ENCODE measurements around the gene HYOU1.
A peak's percentile ranks its signal among the peaks of the same experiment; 100 is the strongest.
"Not testable (repeated sequence)": the region's sequence is repeated elsewhere in the genome, so short reads cannot be mapped to it uniquely, and the experiment has no call there.

HYOU1 gene

DNA sequence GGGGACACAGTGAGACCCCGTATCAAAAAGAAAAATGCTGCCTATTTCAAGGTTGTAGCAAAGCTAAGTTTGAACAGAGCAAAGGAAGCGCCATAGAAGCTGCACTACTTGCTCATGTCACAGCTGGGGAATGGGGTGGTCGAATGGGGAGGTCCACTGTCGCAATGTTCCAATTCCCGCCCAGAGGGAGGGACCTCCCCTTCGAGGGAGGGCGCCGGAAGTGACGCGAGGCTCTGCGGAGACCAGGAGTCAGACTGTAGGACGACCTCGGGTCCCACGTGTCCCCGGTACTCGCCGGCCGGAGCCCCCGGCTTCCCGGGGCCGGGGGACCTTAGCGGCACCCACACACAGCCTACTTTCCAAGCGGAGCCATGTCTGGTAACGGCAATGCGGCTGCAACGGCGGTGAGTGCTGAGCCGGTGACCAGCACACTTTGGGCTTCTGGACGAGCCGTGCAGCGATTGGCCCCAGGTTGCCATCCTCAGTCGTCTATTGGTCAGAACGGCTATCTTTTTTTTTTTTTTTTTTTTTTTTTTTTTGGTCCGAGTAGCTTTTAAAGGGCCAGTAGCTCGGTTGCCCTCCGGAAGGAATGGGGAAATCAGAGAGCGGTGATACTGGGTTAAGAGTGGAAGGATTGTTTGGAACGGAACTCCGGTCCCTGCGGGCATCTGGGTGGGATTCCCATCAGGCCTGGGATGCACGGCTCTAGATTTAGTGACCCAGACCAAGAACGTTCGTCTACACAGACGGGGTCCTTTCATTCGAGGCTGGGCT lies 27.8 kb upstream of the HYOU1 start, which contains the start of gene HMBS:
TSS of gene HMBS (plus strand) at position 219 of the 774 bp plus-strand sequence. CDS start at position 372, 153 bp downstream.
- DNase-seq: peak; percentile 96

- peak; percentile 70 for DNase-seq
Observed at GRCh38 chr11:119081682-119082260, 24.8 kb upstream of the HYOU1 start.

GRCh38 chr11:119078675-119079420 lies 21.8 kb upstream of the HYOU1 start:
- no peak for DNase-seq

DNA sequence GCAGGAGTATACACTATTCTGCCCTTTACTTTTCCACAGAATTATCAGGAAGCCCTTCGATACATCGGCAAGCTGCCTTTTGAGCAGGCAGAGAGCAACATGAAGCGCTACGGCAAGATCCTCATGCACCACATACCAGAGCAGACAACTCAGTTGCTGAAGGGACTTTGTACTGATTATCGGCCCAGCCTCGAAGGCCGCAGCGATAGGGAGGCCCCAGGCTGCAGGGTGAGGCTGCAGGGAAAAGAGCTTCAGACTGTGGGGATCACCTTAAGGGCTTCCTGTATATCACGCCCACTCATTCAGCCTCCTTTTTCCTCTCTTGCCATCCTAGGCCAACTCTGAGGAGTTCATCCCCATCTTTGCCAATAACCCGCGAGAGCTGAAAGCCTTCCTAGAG lies 20.8 kb upstream of the HYOU1 start:
- no peak for DNase-seq

- peak; percentile 97 for DNase-seq
Observed at GRCh38 chr11:119067371-119068222, 10.6 kb upstream of the HYOU1 start, which contains the start of gene VPS11. Gene VPS11 (plus strand): TSS chr11:119067818. CDS start chr11:119067824, 6 bp downstream.

GRCh38 chr11:119065369-119065768 lies 8.4 kb upstream of the HYOU1 start:
- peak; percentile 61 for DNase-seq

- no peak for DNase-seq
Observed at GRCh38 chr11:119062779-119063178, 5.8 kb upstream of the HYOU1 start.

- DNase-seq: no peak
Observed at GRCh38 chr11:119061256-119061655, 4.3 kb upstream of the HYOU1 start.

DNA sequence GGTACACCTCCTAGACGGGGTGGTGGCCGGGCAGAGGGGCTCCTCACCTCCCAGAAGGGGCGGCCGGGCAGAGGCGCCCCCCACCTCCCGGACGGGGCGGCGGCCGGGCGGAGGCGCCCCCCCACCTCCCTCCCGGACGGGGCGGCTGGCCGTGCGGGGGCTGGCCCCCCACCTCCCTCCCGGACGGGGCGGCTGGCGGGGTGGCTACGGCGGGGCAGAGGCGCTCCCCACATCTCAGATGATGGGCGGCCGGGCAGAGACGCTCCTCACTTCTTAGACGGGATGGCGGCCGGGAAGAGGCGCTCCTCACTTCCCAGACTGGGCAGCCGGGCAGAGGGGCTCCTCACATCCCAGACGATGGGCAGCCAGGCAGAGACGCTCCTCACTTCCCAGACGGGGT lies 2.1 kb upstream of the HYOU1 start:
- DNase-seq: not testable (repeated sequence)

DNA sequence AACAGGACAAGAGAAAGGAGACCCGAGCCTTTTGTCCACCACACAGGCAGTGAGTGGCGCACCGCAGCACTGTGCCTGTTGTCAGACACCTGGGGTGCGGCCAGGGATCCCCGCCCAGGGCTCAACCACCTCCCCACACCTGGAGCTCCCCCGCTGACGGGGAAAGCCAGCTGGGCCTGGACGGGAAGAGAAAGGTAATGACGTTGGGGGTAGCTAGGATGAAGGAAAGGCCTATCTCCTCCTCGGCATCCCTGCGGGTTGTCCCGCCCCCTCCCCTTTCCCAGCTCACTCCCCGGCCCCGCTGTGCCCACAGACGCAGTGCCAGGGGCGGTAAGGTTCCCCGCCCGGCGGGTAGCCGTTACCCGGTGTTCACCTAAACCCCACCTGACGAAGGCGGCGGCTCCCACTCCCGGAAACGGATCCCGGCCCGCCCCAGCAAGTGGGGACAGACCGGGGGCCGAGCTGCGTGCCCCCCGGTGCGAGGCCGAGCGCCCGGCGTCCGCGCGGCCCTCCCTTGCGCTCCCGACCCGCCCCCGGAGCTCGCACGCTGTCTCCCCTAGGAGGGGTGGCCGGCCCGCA lies 495 bp downstream of the HYOU1 start:
- peak; percentile 11 for DNase-seq

GRCh38 chr11:119055901-119056300 lies 1.1 kb downstream of the HYOU1 start:
- peak; percentile 30 for DNase-seq

- no peak for DNase-seq
Observed at GRCh38 chr11:119054418-119054817, 2.6 kb downstream of the HYOU1 start.

DNA sequence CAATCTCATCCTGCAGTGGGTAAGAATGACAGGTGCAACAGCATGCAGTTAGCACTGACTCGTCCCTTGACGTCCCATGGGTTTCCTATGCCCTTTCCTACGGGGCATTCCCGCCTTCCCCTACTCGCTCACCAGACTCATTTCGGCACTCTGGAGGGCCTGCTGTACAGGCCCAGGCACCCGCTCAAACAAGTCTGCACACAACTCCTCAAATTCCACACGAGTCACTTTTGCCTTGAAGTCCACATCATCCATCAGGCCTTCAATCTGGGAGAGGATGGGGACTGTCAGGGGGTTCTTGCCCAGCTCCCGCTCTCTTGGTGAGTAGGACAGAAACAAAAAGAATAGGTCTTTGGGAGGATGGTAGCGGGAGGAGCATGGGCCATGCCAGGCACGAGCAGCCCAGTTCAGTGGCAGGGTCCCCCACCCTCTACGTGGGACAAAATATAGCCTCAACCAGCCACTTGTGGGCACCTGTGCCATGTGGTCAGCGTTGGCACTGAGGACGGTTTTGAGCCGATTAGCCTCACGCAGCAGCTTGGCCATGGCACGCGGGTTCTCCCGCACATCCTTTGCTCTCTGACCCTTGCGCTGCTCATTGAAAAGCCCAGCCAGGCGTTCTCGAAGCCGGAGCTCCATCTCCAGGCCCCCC lies 4.7 kb downstream of the HYOU1 start:
- DNase-seq: no peak

DNA sequence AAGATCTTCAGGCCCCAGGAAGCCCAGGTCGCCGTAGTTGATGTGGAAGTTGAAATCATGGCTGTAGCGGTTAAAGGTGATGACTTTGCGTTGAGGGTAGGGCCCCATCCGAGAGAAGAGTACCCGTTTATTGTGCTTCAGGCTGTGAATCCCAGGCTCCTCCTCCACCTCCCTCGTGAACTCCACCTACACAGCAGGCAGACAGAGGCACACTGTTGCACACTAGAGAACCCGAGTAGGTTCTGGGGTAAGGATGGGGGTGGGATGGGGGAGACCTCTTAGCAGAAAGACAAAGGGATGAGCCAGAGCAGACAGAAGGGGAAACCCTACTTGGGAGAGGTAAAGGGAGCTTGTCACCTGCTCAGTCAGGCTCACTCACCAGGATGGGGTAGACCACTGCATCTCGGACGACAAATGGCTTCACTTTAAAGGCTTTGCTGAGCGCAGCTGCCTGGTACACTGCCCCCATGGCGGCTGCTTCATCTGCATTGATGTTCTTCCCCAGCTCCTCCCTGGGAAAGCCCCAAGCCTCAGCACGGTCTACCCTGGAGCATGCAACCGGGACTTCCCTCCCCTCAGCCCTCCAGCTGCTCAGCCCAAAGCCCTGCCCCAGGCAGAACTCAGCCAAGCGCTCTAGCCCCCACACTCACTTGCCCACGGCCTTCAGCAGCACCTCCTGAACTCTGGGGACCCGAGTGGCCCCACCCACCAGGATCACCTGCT lies 5.4 kb downstream of the HYOU1 start:
- DNase-seq: no peak

GRCh38 chr11:119049081-119049480 lies 7.9 kb downstream of the HYOU1 start:
- DNase-seq: no peak

DNA sequence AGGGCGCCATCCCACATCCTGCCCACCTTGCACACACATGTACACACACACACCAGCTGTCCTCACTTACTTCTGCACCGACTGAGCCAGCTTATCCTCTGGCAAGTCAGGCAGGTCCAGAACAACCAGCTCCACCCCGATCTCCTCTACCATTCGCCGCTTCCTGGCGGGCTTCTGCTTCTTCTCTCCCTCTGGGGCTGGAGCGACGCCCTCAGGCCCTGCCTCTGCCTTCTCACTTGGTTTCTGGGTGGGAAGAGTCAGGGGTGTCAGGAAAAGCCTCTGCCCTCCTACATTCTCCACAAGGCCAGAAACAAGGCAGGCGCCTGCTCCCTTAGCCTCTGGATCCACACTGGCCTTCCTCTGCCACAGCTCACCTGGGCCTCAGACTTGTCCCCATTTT lies 8.4 kb downstream of the HYOU1 start:
- DNase-seq: no peak

- DNase-seq: no peak
Observed at GRCh38 chr11:119047205-119047604, 9.8 kb downstream of the HYOU1 start.

GRCh38 chr11:119046489-119046888 lies 10.5 kb downstream of the HYOU1 start:
- no peak for DNase-seq

DNA sequence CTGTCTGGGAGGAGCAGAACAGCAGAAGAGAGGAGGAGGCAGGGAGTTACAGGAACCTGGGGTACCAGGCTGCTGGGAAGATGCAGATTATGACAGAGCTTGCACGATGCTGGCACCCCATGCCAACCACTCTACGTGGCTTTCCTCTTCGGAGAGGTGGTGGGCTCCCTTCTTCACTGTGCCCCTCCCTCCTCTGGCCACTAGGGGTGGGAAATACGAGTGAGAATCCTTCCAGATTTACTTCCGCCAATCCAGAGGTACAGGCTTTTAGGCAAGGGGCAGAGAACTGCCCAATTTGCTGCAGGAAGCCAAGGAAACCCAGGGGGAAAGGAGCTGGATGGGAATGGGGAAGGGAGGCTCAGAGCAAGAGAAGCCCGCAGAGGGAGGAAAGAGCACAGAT lies 12.3 kb downstream of the HYOU1 start:
- DNase-seq: no peak

DNA sequence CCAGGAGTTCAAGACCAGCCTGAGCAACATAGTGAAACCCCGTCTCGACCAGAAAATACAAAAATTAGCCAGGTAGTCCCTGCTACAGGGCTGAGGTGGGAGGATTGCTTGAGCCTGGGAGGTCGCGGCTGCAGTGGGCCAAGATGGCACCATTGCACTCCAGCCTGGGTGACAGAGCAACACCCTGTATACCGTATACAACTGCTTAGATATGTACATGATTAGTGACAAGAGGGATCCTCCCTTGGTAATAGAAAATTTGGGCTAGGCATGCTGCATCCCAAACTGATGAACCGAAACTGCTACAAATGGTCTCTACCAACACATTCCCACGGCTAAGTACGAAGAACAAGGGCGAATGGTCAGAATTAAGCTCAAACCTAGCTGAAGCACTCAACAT lies 14.1 kb downstream of the HYOU1 start:
- DNase-seq: no peak
